ENCODE measurements around the gene KLF11. TPM values are rescaled to one million over a fixed set of nuclear protein-coding genes. Genes with fewer than 3 reads are reported as not detected.

Gene KLF11
- total RNA-seq, 1 experiment from 2014 or later: 10.9 TPM

- ChIA-PET CTCF (no interaction called here), POLR2A (ENCODE audit: unreplicated experiment) (no interaction called here)
- DNase-seq: no peak
- H3K4me2 ChIP-seq: no peak overlapping the region
- H3K4me3 ChIP-seq: no peak overlapping the region
- intact Hi-C loops (cut with micrococcal nuclease; ENCODE audit: unreplicated experiment): no loop called here
- no peaks in the 10 kb centered on the region for H3K9me2 ChIP-seq (ENCODE audit: insufficient read depth)
- H3K9me3 ChIP-seq (ENCODE audit: insufficient read depth, low read depth): no peaks in the 10 kb centered on the region
- no TSS peak for BruUV-seq (replicated peaks)
- H3K79me2 ChIP-seq (ENCODE audit: low read depth): no peaks in the 10 kb centered on the region
- no peaks in the 10 kb centered on the region for H3K36me3 ChIP-seq (ENCODE audit: low read depth)
- H3F3A ChIP-seq (ENCODE audit: insufficient read depth, low read depth): no peaks in the 10 kb centered on the region
- H4K20me1 ChIP-seq (ENCODE audit: insufficient read depth): no peaks in the 10 kb centered on the region
- no peak for TF ChIP-seq EZH2 (IDR thresholded peaks at IDR 0.05; ENCODE audit: low read depth)
- TF ChIP-seq, protein P1, sequence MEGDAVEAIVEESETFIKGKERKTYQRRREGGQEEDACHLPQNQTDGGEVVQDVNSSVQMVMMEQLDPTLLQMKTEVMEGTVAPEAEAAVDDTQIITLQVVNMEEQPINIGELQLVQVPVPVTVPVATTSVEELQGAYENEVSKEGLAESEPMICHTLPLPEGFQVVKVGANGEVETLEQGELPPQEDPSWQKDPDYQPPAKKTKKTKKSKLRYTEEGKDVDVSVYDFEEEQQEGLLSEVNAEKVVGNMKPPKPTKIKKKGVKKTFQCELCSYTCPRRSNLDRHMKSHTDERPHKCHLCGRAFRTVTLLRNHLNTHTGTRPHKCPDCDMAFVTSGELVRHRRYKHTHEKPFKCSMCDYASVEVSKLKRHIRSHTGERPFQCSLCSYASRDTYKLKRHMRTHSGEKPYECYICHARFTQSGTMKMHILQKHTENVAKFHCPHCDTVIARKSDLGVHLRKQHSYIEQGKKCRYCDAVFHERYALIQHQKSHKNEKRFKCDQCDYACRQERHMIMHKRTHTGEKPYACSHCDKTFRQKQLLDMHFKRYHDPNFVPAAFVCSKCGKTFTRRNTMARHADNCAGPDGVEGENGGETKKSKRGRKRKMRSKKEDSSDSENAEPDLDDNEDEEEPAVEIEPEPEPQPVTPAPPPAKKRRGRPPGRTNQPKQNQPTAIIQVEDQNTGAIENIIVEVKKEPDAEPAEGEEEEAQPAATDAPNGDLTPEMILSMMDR (conservative IDR thresholded peaks at IDR 0.05): no peak
- no peak overlapping the region for H3K27ac ChIP-seq
- no peak overlapping the region for H2AFZ ChIP-seq
- no peaks in the 10 kb centered on the region for H3K4me1 ChIP-seq (replicated peaks; ENCODE audit: insufficient read depth)
- H3K27me3 ChIP-seq (ENCODE audit: insufficient read depth, low read depth): no peaks in the 10 kb centered on the region
Observed at GRCh38 chr2:10064932-10065772, 21.8 kb downstream of the KLF11 start.

GRCh38 chr2:10065773-10066055 is 22.4 kb downstream of the KLF11 start:
- Histone ChIP-seq H3K79me2 (ENCODE audit: low read depth) (no peaks in the 10 kb centered on the region), H3K36me3 (ENCODE audit: low read depth) (no peaks in the 10 kb centered on the region), H3K9me2 (ENCODE audit: insufficient read depth) (no peaks in the 10 kb centered on the region), H3K4me2 (no peak overlapping the region), H3K4me3 (no peak overlapping the region), H3K27me3 (ENCODE audit: insufficient read depth, low read depth) (no peaks in the 10 kb centered on the region), H4K20me1 (ENCODE audit: insufficient read depth) (no peaks in the 10 kb centered on the region), H3K4me1 (replicated peaks; ENCODE audit: insufficient read depth) (no peaks in the 10 kb centered on the region), H3K27ac (no peak overlapping the region), H3F3A (ENCODE audit: insufficient read depth, low read depth) (no peaks in the 10 kb centered on the region), H3K9me3 (ENCODE audit: insufficient read depth, low read depth) (no peaks in the 10 kb centered on the region), H2AFZ (no peak overlapping the region)
- ChIA-PET CTCF (no interaction called here), POLR2A (ENCODE audit: unreplicated experiment) (no interaction called here)
- no peak for DNase-seq
- intact Hi-C loops (cut with micrococcal nuclease; ENCODE audit: unreplicated experiment): no loop called here
- no TSS peak for BruUV-seq (replicated peaks)
- no peak for TF ChIP-seq EZH2 (IDR thresholded peaks at IDR 0.05; ENCODE audit: low read depth)
- TF ChIP-seq, protein P1 (conservative IDR thresholded peaks at IDR 0.05): no peak

DNA sequence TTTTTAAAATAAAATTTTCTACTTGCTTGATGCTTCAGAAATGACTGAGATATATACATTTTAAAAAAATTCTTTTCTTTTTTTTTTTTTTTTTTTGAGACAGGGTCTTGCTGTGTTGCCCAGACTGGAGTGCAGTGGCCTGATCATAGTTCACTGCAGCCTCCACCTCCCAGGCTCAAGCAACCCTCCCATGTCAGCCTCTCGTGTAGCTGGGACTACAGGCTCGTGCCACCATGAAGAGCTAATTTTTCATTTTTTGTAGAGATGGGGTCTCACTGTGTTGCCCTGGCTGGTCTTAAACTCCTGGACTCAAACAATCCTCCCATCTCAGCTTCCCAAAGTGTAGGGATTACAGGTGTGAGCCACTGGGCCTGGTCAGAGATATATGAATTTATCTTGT is 24.0 kb downstream of the KLF11 start:
- no peak overlapping the region for H3K4me3 ChIP-seq
- H3K27me3 ChIP-seq (ENCODE audit: insufficient read depth, low read depth): no peaks in the 10 kb centered on the region
- no peaks in the 10 kb centered on the region for H3K36me3 ChIP-seq (ENCODE audit: low read depth)
- no peak overlapping the region for H3K4me2 ChIP-seq
- TF ChIP-seq, protein P1 (conservative IDR thresholded peaks at IDR 0.05): no peak
- TF ChIP-seq EZH2 (IDR thresholded peaks at IDR 0.05; ENCODE audit: low read depth): no peak
- no peaks in the 10 kb centered on the region for H3K9me3 ChIP-seq (ENCODE audit: insufficient read depth, low read depth)
- no peaks in the 10 kb centered on the region for H3K9me2 ChIP-seq (ENCODE audit: insufficient read depth)
- no peak for DNase-seq
- intact Hi-C loops (cut with micrococcal nuclease; ENCODE audit: unreplicated experiment): no loop called here
- no peak overlapping the region for H2AFZ ChIP-seq
- H3K4me1 ChIP-seq (replicated peaks; ENCODE audit: insufficient read depth): no peaks in the 10 kb centered on the region
- CTCF ChIA-PET: interaction anchor here (0.7 kb wide), 1 partner anchor 292 kb away, joined by 10 read pairs; no protein-coding TSS in a partner anchor
- H3K79me2 ChIP-seq (ENCODE audit: low read depth): no peaks in the 10 kb centered on the region
- no TSS peak for BruUV-seq (replicated peaks)
- H4K20me1 ChIP-seq (ENCODE audit: insufficient read depth): no peaks in the 10 kb centered on the region
- no peak overlapping the region for H3K27ac ChIP-seq
- H3F3A ChIP-seq (ENCODE audit: insufficient read depth, low read depth): no peaks in the 10 kb centered on the region
- POLR2A ChIA-PET (ENCODE audit: unreplicated experiment): interaction anchor here (0.8 kb wide), 1 partner anchor 1831 kb away, joined by 3 read pairs; no protein-coding TSS in a partner anchor

Measured in PC-9 (cell line).